GM12892 (cell line): Measurements from ENCODE around the gene DOCK8.

Experiments used
- POLR2A ChIP-seq: IDR thresholded peaks from 2 replicates; pipeline ENCODE4 v1.6.1; 2011; ENCODE audit warnings: low read depth, low read length, control low read depth
- TAF1 ChIP-seq: IDR thresholded peaks from 2 replicates; pipeline ENCODE4 v1.6.1; 2011; ENCODE audit warnings: low read depth, mild to moderate bottlenecking, control low read depth, low read length, borderline replicate concordance

GRCh38 chr9:338602-339001 lies 123.9 kb downstream of the DOCK8 start:
- TF ChIP-seq POLR2A (no peak), TAF1 (no peak)
